ENCODE measurements around the gene DGKB. TPM values are rescaled to one million over a fixed set of nuclear protein-coding genes. Genes with fewer than 3 reads are reported as not detected.

DGKB gene
- polyA plus RNA-seq, 1 of the 3 experiments (the other 2 are of a cell fraction): 2.1 TPM

- Histone ChIP-seq H3K9me2 (no peaks in the 10 kb centered on the region), H2AFZ (ENCODE audit: low read depth) (no peak overlapping the region), H3K4me2 (no peak overlapping the region), H3K9me3 (peaks cover 19% of the 10 kb centered on the region), H3K27me3 (ENCODE audit: insufficient read depth) (no peaks in the 10 kb centered on the region), H3K79me2 (ENCODE audit: insufficient read depth) (no peaks in the 10 kb centered on the region), H3K4me3 (ENCODE audit: low read depth in 2 of 2, low read length in 1 of 2) (no peak overlapping the region), H3K4me1 (ENCODE audit: control insufficient read depth in 1 of 2, insufficient read depth in 2 of 2, low read depth in 1 of 2, low read length in 1 of 2) (no peaks in the 10 kb centered on the region), H3K36me3 (replicated peaks in 1 of 2; ENCODE audit: control insufficient read depth in 1 of 2, insufficient read depth in 2 of 2, low read length in 1 of 2) (peaks cover 0 to 20% of the 10 kb centered on the region in 2 experiments), H3K27ac (ENCODE audit: low read depth in 2 of 2, low read length in 1 of 2) (no peak overlapping the region), H4K20me1 (ENCODE audit: insufficient read depth) (no peaks in the 10 kb centered on the region), H3K9ac (no peak overlapping the region), H3F3A (replicated peaks; ENCODE audit: insufficient read depth) (peaks cover 4% of the 10 kb centered on the region)
- TF ChIP-seq JUND (IDR thresholded peaks at IDR 0.05) (no peak), RAD21 (IDR thresholded peaks at IDR 0.05; ENCODE audit: low read length) (no peak), IRF3 (IDR thresholded peaks at IDR 0.05; ENCODE audit: low read depth, low read length) (no peak), NRF1 (IDR thresholded peaks at IDR 0.05; ENCODE audit: low read depth, low read length) (no peak), FOXM1 (IDR thresholded peaks at IDR 0.05; ENCODE audit: low read depth) (no peak), USF1 (IDR thresholded peaks at IDR 0.05; ENCODE audit: borderline replicate concordance, low read depth) (no peak)
- ChIA-PET CTCF (no interaction called here), POLR2A (no interaction called here)
- DNase-seq: no peak
- 94% methylated on average over 12 of the region's 12 CpGs for WGBS (ENCODE audit: low lambda C conversion rate)
Observed at GRCh38 chr7:14739841-14740185, 162.7 kb downstream of the DGKB start.

GRCh38 chr7:14739168-14739840 lies 163.2 kb downstream of the DGKB start:
- no peak overlapping the region for H3K9ac ChIP-seq
- H3F3A ChIP-seq (replicated peaks; ENCODE audit: insufficient read depth): peaks cover 4% of the 10 kb centered on the region
- POLR2A ChIA-PET: no interaction called here
- no peak overlapping the region for H3K4me3 ChIP-seq (ENCODE audit: low read depth in 2 of 2, low read length in 1 of 2)
- no peak overlapping the region for H2AFZ ChIP-seq (ENCODE audit: low read depth)
- H3K79me2 ChIP-seq (ENCODE audit: insufficient read depth): no peaks in the 10 kb centered on the region
- no peaks in the 10 kb centered on the region for H3K27me3 ChIP-seq (ENCODE audit: insufficient read depth)
- CTCF ChIA-PET: interaction anchor here (0.6 to 1.4 kb wide), 3 partner anchors 16 to 48 kb away, joined by 3 read pairs; no protein-coding TSS in a partner anchor
- no peaks in the 10 kb centered on the region for H3K4me1 ChIP-seq (ENCODE audit: control insufficient read depth in 1 of 2, insufficient read depth in 2 of 2, low read depth in 1 of 2, low read length in 1 of 2)
- no peak for DNase-seq
- no peaks in the 10 kb centered on the region for H3K9me2 ChIP-seq
- H3K4me2 ChIP-seq: no peak overlapping the region
- H3K36me3 ChIP-seq (replicated peaks in 1 of 2; ENCODE audit: control insufficient read depth in 1 of 2, insufficient read depth in 2 of 2, low read length in 1 of 2): peaks cover 0 to 19% of the 10 kb centered on the region in 2 experiments
- H3K9me3 ChIP-seq: peaks cover 19% of the 10 kb centered on the region
- H3K27ac ChIP-seq (ENCODE audit: low read depth in 2 of 2, low read length in 1 of 2): no peak overlapping the region
- WGBS (ENCODE audit: low lambda C conversion rate): 76% methylated on average over 9 of the region's 9 CpGs
- no peaks in the 10 kb centered on the region for H4K20me1 ChIP-seq (ENCODE audit: insufficient read depth)
- TF ChIP-seq USF1 (IDR thresholded peaks at IDR 0.05; ENCODE audit: borderline replicate concordance, low read depth) (no peak), EP300 (IDR thresholded peaks at IDR 0.05; ENCODE audit: borderline replicate concordance in 1 of 2, low read depth in 1 of 2, low read length in 1 of 2) (no peak), JUND (IDR thresholded peaks at IDR 0.05) (no peak), POLR2AphosphoS5 (IDR thresholded peaks at IDR 0.05; ENCODE audit: low read depth, low read length) (no peak)

All from SK-N-SH (cell line).